GM18909 (cell line): ENCODE measurements around the gene LRRN3.

Source experiments
- ATAC-seq: cut with Tn5 transposase; IDR thresholded peaks from one replicate; pipeline ENCODE4 v1.9.1; 2021; ENCODE audit warnings: mild to moderate bottlenecking; ENCODE audit not compliant: unreplicated experiment, poor library complexity

The LRRN3 gene

DNA sequence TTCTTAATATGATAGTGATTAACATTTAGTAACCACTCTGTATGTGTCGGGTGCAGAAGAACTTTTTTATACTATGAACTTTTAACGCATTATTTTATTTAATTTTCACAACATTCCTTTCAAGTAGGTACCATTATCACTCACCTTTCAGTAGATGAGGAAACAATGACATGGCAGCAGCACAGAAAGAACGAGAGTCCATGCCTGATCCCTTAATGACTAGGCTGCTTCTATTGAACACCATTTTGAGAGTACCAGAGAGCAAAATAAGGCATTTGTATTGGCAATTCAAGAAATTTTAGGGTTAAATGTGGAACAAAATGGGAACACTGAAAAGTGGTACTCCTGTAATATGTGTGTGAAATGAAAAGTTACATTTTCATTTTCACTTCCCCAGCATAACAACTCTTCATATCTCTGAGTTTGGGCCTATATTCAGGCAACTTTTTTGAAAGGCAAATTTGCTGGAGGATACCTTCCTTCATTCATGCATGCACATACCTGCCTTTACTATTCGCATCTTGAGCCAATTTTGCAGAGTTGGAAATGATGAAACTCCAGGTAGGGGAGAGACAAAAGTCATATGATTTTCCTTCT lies 12.8 kb downstream of the LRRN3 start:
- ATAC-seq: peak; percentile 71

DNA sequence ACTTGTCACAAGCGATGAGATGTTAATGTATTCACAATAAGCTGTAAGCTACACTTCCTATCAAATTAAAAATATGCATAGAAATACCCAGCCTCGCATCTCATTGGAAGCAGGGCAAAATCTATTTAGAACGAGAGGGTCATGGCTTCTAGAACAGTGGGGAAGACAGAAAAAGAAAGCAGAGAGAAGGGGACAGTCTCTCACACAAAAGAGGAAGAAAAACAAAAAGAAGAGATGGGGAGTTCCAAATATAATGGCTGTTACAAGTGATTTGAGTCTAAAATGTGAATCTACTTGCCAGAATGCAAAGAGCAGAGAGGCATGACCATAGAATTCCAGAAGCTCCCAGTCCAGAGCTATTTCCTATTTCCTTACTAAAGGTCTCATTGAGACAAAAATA lies 13.8 kb downstream of the LRRN3 start:
- ATAC-seq: no peak

DNA sequence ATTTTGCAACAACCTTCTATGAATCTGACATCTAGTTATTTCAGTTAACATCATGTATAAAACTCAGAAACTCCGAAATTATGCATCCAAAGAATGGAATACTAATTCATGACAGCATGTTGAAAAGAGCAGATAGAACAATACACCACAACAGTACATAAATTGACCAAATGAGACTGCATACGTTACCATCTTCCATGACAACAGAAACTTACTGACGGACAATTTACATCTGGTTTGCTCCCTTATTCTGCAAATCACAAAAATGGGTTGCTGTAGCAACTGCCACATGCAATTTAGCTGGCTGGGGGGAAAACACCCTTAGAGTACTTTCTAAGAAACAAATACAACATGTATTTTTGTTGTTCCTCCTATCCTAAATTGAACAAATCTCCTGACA lies 14.3 kb downstream of the LRRN3 start:
- no peak for ATAC-seq

DNA sequence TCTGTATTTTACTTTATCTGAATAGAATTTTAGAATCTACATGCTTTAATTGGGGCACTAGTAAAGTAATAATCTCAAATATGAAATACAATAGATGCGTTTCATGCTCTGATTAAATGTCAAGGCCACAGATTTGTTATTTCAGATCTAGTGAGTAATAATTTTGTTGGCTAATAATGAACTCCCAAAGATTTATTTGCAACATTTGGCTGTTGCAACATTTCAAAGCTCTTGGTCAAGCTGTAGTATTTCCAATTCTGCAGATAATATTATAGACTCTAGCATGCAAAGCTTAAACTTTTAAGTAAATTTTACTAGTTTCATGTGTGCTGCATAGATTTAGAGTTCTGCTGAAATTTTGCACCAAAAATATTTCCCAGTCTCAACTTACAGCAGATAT lies 16.7 kb downstream of the LRRN3 start:
- no peak for ATAC-seq

DNA sequence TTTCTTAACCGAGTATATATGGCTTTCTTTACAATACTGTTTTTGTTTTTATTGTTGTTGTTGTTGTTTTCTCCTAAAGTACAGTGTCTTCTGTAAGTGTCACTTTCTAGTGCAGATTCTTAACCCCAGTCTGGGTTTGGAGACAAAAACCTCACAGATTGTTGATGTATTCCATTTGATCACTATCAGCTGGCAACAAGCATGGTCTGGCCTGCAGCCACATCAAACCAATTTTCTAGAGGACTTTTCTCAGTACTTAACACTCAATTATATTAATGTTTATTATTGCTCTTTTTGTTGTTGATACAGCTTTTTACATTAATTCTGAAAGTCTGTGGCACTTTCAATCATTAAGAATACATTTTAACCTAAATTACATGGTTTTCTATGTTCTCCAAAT lies 17.1 kb downstream of the LRRN3 start:
- ATAC-seq: no peak

DNA sequence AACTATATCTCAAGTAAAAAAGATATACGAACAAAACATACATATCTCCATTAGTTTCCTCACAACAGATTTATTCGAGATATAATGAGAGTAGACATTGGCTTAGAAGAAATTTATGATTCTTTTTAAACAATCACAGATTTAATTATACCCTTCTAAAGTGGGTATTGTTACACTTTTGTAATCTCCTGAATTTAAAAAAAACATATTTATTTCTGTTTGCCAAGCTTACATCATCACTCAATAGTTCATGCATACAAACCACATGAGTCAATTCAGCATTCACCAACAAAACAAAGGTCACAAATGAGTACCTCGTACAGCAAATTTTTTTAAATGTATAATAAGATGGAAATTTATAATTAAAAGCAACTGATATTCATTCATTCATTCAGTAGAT lies 17.6 kb downstream of the LRRN3 start:
- no peak for ATAC-seq

- no peak for ATAC-seq
These were observed 21.5 kb downstream of the LRRN3 start for GRCh38 chr7:111112439-111112838.

DNA sequence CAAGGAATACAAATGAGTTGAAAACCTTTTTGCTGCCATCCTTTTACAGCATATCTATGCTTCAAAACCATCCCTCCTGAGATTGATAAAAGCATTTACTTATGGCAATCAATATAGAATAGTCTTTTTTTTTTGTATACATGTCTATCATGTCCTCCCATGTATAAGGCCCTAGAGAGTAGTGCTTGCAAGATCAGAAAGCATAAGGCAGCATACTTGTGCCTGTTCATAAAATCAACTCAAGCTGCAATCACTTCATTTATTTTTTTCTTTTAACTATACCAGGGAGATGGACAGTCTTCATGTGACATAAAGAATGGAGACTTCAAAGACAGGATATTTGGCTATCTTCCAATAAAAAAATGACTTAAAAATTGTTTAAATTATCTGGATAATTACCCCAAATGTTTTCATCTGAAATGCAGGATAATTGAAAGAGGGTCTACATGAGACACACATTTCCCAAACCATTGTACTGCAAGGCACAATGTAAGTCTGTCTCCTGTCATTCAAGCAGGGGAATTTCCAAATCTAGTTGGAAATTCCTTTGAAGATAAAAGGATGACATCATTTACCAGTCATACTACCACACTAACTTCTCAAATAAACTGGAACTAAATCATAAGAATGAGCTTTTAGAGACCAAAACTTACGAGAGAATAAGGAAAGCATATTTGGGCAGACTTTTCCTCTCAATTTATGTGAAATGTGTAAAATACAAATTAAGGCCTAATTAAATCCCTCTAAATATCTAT lies 22.5 kb downstream of the LRRN3 start:
- peak; percentile 48 for ATAC-seq

- ATAC-seq: no peak
These were observed 25.0 kb downstream of the LRRN3 start for GRCh38 chr7:111115966-111116365.

DNA sequence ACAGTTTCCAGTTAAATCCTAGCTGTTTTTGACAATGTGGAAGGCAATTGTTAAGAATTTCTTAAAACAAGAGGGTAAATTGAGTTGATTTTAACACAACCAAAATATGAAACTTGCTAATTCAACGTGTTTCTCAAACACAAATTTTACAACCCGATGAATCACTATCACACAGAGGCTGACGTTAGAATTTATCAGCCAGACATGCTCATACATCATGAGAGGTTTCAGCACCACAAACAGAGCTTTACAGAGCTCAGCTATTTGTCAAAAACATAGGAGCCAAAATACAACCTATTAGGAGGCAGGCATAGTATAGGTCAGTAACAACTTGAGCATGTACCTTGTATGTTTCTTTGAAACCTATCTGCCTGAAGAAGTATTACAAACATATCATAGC lies 36.1 kb downstream of the LRRN3 start:
- no peak for ATAC-seq

GRCh38 chr7:111129435-111129834 lies 38.5 kb downstream of the LRRN3 start:
- no peak for ATAC-seq

- ATAC-seq: no peak
These were observed 41.9 kb downstream of the LRRN3 start for GRCh38 chr7:111132833-111133232.

GRCh38 chr7:111137296-111138192 lies 46.6 kb downstream of the LRRN3 start:
- ATAC-seq: peak; percentile 85

DNA sequence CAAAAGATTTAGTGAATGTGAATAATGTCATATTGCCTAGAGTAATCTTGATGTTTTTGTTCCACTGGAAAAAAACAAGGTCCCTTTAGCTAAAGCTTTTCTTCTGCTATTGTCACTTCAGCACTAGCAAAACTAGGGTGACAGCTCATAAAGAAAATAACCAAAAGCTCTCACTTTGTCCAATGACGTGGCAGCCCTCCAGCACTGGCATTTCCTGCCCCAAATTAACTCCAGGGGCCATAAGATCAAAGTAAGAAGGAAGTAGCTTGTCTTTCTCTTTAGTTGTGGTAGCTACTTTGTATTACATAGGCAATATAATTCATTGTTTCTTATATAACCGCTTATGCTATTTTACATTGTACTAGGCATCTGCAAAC lies 47.3 kb downstream of the LRRN3 start:
- ATAC-seq: peak; percentile 97

GRCh38 chr7:111138586-111138985 lies 47.7 kb downstream of the LRRN3 start:
- ATAC-seq: no peak

GRCh38 chr7:111140091-111140865 lies 49.4 kb downstream of the LRRN3 start:
- no peak for ATAC-seq

DNA sequence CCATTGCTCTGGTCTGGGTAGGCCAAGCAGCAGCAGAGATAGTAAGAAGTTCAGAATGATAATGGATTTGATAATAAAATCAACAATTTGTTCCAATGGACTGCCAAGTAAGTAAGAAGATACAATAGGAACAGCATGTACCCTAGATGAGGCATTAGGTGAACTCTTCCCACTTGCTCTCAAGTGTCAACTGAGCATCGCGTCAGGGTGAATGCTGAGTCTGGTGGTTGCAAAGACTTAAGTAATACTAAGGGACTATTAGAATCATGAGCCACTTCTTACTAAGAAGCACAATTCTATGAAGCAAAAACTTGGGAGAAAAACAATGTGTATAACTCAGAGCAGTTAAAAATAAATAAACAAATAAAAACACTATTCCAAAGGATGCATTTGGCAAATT lies 54.5 kb downstream of the LRRN3 start:
- ATAC-seq: no peak

DNA sequence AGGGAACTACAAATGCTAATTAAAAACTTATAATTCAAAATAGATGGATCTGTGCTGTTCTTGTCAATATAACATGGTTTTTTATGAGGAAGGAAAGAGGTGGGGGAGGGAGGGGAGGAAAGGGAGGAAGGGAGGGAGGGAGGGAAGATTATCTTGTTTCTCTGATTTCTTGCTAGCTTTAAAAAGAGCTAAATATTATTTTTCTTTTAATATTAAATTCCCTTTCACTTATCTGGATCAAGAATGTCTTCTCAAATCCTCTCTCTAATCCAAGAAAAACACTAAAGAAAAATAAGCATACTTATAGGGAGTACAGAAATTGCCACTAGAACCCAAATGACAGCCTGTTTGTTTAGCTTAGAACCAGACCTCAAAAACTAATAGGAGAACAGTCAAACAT lies 55.2 kb downstream of the LRRN3 start:
- no peak for ATAC-seq

DNA sequence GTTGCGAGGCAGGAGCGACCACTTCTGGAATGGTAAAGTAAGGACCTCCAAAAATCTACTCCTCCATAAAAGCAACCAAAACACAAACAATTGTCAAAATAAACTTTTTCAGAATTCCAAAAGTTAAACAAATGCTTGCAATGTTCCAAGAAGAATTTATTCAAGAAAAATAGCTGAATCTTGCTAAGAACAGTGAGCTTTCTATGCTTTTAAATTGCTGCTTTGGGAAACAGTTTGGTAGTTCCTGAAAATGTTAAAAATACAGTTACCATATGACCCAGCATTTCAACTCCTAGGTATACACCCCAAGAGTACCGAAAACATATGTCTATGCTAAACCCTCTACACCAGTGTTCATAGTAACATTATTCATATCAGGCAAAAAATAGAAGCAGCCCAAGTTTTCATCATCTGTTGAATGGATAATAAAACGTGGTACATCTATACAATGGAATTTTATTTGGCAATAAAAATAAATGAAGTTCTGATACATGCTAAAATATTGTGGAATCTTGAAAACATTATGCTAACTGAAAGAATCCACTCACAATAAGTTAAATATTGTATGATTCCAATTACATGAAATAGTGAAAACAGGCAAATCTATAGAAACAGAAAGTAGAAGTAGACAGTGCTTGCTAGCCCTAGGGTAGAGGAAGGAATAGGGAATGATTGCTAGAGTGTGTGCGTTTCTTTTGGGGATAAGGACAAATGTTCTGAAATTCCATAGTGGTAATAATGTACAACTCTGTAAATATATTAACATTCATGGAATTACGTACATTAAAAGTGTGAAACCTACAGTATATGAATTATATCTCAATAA lies 57.0 kb downstream of the LRRN3 start:
- ATAC-seq: no peak

DNA sequence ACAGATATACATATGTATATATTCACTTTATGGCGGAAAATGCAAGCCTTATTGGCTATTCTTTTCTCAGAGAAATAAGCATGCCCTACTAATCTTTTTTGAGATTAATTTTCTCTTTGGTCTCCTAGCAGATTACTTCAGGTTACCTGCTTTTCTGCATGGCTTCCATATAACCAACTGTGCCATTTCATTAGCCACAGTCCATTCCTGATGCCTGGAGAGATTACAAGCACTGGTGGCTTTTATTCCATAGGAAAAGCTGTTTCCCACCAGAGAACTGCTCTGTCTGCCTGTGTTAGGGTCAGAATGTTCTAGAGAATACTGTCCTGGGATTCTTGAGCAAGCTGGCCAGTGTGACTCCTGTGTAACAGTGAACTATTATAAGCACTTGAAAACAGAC lies 59.8 kb downstream of the LRRN3 start:
- no peak for ATAC-seq
